Subcutaneous adipose tissue (tissue), 4 donors: ENCODE data around the gene RMDN3. TPM values are rescaled to one million over a fixed set of nuclear protein-coding genes. Genes with fewer than 3 reads are reported as not detected.

Experiments
- CTCF ChIP-seq: fragments of 450-650 bp; IDR thresholded peaks from one replicate; pipeline ENCODE4 v1.5.1; 2016; ENCODE audit warnings: low read depth, mild to moderate bottlenecking, control low read depth, antibody characterized with exemption, moderate library complexity
- total RNA-seq, 4 donors: library from RNA; depleted of rRNA; stranded (reverse); fragments of >200 nt; gene quantifications; one replicate each; pipeline ENCODE4 v1.1.0, GENCODE V29; 2016

Gene RMDN3
- total RNA-seq, 4 donors from 2014 or later = 26.3 to 71.4 (median 35.6) TPM

- TF ChIP-seq CTCF = no peak
These were observed 7.1 kb downstream of the RMDN3 start for GRCh38 chr15:40747685-40748631.

- no peak for TF ChIP-seq CTCF
These were observed 8.1 kb downstream of the RMDN3 start for GRCh38 chr15:40746916-40747418.

GRCh38 chr15:40744815-40745152 is 10.3 kb downstream of the RMDN3 start:
- no peak for TF ChIP-seq CTCF

GRCh38 chr15:40743921-40744814 is 10.9 kb downstream of the RMDN3 start:
- TF ChIP-seq CTCF = no peak

- no peak for TF ChIP-seq CTCF
These were observed 11.6 kb downstream of the RMDN3 start for GRCh38 chr15:40743485-40743901.

GRCh38 chr15:40739854-40740253 is 15.2 kb downstream of the RMDN3 start:
- no peak for TF ChIP-seq CTCF

GRCh38 chr15:40739047-40739446 is 16.0 kb downstream of the RMDN3 start:
- no peak for TF ChIP-seq CTCF
